Hematopoietic multipotent progenitor cell treated with erythropoietin and hydrocortisone succinate and interleukin-3 and kit ligand, for 8 days (in vitro differentiated cells): Measurements from ENCODE around the gene MARCO.

Source experiments
- DNase-seq: peaks from one replicate; pipeline ENCODE4 v3.0.0-alpha.2; 2015

MARCO gene, protein sequence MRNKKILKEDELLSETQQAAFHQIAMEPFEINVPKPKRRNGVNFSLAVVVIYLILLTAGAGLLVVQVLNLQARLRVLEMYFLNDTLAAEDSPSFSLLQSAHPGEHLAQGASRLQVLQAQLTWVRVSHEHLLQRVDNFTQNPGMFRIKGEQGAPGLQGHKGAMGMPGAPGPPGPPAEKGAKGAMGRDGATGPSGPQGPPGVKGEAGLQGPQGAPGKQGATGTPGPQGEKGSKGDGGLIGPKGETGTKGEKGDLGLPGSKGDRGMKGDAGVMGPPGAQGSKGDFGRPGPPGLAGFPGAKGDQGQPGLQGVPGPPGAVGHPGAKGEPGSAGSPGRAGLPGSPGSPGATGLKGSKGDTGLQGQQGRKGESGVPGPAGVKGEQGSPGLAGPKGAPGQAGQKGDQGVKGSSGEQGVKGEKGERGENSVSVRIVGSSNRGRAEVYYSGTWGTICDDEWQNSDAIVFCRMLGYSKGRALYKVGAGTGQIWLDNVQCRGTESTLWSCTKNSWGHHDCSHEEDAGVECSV

DNA sequence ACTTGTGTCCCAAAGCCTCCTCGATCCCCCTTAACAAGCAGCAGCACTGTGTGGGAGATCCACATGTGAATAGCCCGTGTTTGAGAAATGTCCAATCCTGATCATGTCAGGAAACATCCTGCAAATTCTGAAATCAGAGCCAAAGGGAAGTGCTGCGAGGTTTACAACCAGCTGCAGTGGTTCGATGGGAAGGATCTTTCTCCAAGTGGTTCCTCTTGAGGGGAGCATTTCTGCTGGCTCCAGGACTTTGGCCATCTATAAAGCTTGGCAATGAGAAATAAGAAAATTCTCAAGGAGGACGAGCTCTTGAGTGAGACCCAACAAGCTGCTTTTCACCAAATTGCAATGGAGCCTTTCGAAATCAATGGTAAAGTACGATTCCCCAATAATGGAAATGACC is at the start of gene MARCO:
Gene MARCO (plus strand): TSS at position 164 of the 400 bp plus-strand sequence. CDS start 107 bp downstream, at position 271.
- DNase-seq, result no peak

DNA sequence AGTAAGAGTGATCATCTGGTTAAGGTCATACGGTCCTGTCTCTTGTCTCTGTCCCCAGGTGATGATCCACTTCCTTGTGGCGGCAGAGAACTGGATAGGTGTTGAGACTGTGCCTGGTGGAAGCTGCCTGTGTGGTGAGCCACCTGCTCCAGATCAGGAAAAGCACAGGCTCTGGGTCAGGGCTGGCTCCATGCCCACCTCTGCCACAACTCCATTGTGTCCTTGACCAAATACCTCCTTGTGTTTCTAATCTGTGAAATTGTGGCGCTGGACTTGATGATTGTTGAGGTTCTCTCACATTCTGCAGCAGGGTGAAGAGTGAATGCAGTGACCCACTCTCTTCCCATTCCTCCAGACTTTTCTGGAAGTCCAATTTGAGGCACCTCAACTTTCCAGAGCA is 48.9 kb upstream of the MARCO start:
- no peak for DNase-seq

DNA sequence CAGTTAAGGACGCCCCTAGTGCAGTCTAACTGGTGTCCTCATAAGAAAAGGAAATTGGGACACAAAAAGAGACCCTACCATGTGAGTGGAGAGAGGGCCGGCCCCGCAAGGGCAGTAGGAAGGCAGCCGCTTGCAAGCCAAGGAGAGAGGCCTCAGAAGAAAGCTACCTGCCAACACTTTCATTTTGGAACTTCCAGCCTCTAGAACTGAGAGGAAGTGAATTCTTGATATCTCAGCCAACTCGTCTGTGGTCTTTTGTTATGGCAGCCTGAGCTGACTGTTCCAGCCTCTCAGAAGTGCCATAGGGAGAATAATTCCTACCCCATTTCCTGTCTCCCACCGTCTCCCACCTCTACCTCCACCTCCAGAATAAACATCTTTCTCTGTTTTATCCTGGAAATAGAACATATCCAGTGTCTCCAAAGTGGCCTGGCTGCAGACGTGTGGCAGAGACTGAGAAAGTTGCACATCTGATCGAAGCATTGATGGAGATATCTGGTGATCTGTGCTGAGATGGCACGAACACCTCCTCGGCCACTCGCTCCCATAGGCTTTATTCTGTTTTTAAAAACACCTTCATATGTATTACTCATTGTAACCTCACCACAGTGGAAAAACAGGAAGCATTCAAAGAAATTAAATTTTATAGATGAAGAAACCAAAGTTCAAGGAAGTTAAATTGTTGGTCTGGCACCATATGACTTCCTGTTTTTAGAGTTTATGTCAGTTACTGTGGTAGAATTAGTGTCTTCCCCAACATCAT is 39.5 kb upstream of the MARCO start:
- no peak for DNase-seq

- no peak for DNase-seq
These were observed 39.0 kb upstream of the MARCO start for GRCh38 chr2:118903029-118903351.

DNA sequence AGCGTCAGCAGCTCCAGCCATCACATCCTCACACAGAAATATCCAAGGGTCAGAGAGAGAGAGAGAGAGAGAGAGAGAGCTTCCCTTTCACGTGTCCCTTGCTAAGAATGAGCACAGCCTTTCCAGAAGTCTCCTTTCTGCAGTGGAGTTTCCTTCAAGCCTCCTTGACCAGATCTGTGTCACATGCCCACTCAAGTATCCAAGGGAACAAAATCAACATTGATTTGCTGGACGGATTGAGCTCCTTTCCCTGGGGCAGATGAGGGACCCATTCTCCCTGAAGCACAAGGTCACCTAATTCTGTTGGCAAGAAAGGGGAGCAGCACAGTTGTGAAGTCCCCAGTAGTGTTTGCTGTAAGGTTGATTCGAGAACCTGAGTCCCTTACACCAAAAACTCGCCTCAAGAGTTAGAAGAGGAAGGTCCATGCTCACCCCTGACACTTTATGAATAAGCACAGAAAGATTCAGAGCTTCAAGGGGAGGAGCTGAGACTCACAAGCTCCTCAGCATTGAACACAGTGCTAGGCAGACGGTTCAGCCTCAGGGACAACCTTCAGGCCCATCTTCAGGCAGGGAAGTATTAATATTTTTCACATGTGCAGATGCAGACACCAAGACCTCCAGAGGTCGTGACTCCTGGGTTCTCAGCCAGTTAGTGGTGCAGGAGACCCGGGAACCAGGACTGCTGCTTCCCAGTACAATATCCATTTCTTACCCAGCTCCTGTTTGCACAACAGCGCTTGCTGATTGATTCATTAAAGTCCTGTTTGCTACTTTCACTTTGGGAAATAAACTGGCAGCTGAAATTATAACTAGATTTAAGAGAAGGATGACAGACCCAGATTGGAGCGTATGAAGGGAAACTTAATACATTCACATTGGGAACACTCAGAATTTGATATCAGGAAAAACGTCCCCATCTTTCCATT is 38.2 kb upstream of the MARCO start:
- no peak for DNase-seq

GRCh38 chr2:118905206-118905605 is 36.8 kb upstream of the MARCO start:
- no peak for DNase-seq

- DNase-seq, result no peak
These were observed 35.8 kb upstream of the MARCO start for GRCh38 chr2:118906186-118906585.

GRCh38 chr2:118907759-118908158 is 34.2 kb upstream of the MARCO start:
- no peak for DNase-seq

DNA sequence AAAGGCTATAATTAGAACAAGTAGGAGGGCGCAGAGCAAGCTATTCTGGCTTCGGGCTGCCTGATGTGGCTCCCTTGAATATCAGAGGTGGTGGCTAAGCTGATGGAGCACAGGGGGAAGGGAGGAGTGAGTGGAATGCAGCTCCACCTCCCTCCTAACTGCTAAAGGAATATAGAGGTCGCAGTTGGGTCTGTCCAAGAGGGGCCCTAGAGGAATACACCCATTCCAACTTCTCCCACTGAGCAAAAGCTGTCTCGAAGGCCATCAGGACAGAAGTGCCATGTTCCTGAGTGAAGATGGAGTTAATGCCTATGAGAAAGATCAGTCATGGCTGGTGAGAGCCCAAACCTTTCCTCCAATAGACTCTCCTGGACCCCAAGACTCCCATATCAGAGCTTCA is 32.8 kb upstream of the MARCO start:
- DNase-seq, result no peak

GRCh38 chr2:118911166-118911856 is 30.7 kb upstream of the MARCO start:
- DNase-seq, result no peak

DNA sequence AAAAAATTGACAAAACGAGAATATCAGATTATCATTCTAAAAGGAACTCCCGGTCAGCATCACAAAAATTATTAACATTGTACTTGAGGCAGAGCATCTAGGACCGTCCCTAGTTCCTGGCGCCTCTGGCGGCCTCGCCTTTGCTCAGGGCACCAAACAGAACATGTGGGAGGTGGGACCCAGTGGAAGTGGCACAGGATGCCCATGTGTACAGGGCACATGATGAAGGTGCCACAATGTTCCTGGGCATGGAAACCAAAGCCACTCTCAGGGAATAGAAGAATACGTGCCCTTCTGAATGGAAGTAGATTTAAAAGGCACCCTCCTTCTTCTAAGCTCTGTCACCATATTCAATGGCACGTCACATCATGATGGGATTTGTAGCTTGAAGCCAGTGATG is 30.1 kb upstream of the MARCO start:
- no peak for DNase-seq

DNA sequence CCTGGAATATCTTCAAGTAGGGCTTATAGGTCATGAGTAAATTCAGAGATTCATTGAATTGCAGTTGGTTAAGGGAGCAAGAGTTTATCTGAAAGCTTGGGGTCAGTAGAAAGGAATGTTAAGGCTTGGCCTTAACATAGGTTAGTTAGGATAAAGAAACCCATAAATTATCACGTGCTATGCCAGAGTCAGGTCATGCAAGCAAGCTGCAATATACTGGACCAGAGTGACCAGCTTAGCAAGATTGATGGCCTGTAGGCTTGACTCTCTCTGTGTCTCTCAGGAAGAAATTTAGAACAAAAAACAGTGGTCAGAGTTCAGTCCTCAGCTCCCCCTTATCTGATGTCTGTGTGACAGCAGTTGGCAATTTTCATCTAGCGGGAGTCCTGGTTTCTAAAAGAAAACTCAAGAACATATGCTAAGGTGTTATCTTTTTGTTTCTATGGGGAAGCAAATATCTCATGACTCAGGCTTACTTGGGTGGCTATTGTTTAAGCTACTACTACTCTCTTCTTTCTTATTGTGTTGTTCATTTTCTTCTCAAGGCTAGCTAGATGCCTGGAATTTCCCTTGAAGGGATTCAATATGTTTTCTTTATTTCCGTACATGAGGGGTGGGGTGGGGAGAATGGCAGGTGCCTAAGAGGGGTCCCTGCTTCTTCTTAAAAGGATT is 28.7 kb upstream of the MARCO start:
- no peak for DNase-seq

DNA sequence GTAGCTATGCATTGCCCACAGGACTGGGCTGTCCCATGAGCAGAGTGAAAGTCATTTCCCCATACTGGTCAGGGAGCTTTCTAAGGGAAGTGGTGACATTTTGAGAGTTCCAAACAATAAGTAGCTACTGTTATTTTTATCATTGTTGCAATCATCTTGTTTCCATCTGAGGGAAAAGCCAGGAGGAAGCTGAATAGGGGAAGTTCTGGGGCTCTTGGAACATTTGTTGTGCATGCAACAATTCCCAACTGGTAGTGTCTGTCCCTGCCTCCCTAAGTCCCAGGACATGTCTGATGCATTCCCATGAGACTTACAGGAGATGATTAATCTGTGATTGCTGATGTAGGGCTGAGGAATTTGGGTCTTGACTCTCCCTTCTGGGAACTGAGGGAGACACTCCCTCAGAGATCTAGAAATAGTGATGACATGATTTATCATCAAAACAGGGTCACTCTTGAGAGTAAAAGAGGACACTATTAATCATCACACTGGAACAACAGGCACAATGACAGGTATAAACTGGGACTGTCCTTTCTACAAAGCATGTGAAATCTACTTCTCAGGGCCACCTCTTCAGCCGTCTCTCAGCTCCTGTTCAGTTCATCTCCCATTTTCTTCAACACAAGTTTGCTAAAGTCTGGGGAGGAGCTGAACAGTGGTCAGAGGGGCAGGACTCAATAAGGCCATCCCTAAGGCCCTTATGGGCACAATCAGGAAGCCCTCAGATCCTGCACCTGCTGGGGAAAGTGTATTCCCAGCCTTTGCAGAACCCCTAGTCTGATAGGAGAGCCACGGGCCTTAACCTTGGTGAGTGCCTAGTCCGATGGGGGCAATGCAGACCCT is 28.0 kb upstream of the MARCO start:
- DNase-seq, result no peak

- no peak for DNase-seq
These were observed 27.1 kb upstream of the MARCO start for GRCh38 chr2:118914721-118915453.

DNA sequence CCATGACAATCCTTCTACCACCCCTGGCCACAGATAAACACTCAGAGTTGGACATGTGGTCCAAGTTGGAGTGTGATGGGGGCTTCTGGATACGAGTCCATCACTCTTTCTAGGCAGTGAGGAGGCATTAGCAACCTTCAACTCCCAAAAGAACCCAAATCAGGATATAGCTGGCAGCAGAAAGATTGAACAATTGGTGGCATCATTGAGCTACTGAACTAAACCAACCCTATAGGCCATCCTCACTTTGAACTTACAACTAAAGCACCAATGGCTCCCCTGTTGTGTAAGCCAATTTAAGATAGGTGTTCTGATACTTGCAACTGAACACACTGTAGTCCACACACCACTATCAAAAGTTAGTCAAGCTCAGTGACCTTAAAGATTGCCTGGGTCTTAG is 24.0 kb upstream of the MARCO start:
- DNase-seq, result no peak

DNA sequence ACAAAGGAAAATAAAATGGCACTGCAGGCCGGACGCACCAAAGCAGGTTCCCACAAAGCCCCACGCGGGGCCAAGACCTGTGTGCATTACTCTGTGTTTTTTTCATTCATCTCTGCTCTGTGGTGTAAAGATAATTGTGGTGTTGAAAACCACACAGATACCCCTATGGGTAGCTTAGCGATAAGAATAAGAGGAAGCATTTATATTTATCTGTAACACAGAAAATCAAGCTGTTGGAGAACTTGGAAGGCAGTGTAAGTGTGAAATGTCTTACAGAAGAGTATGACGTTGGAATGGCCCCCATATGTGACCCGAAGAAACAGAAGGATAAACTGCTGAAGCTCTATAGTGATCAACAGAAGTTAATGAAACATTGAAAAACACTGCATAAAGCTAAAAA is 20.3 kb upstream of the MARCO start:
- peak; percentile 9 for DNase-seq

DNA sequence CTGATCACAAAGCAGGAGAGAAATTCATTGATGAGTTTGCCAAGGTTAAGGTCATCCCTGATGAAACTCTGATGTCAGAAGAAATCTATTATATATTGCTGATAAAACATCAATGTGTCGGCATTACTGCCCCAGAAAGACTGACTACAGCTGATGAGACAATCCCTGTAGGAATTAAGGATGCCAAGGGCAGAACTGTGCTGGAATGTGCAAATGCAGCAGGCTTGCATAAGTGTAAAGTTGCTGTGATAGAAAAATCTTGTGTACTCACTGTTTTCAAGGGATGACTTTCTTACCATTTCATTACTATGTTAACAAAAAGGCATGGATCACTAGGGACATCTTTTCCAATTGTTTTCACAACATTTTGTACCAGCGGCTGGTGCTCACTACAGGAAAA is 19.7 kb upstream of the MARCO start:
- DNase-seq, result no peak

DNA sequence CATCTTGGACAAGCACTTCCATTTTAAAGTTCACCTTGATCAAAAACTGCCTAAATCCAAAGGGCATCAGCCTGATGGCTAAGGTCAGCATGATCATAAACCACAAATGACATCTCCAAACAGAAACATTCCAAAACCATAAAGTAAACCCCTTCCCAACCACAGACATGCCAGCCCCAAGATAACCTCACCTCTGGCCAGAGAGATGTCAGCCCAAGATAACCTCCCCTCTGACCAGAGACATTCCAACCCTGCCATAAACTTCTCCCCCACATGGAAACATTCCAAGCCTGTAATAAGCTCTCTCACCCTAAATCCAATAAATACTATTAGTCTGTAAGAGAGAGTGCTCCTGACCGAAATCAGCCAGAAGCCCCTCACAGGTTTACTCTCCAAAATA is 18.6 kb upstream of the MARCO start:
- DNase-seq, result no peak

- DNase-seq, result no peak
These were observed 16.5 kb upstream of the MARCO start for GRCh38 chr2:118925476-118925875.

GRCh38 chr2:118925981-118926380 is 16.0 kb upstream of the MARCO start:
- no peak for DNase-seq
